Vagina (tissue), 2 donors: ENCODE data around the gene FADS3.

Source experiments
- CTCF ChIP-seq, 3 experiments: fragments of 450-650 bp in 2 of 3; fragments of 200-600 bp in 1 of 3; sonication (generic) in 1 of 3; IDR thresholded peaks; one replicate each; pipeline ENCODE4 v1.5.1; 2017 to 2019; ENCODE audit warnings: antibody characterized with exemption in 3 of 3, mild to moderate bottlenecking in 2 of 3, moderate library complexity in 2 of 3
- POLR2A ChIP-seq, 2 donors: fragments of 450-650 bp; IDR thresholded peaks; one replicate each; pipeline ENCODE4 v1.6.1; 2017; ENCODE audit warnings: antibody characterized with exemption in 2 of 2, mild to moderate bottlenecking in 2 of 2, moderate library complexity in 2 of 2

DNA sequence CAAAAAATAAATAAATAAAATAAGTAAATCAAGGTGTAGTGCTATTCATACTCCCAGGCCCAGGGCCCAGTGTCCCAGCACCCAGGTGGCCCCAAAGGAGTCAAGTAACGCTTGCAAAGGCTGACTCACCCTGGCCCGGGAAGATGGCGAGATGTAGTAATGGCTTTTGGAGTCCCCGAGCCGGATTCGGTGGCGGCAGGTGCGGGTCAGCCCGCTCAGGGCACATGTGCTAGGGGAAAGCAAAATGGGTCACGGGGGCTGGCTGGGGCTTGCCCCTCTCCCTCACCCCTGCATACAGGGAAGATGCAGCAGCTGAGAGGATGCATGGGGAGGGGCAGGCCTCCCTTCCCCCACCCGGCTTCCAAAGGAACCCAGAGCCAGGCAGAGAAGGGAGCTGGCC is 11.0 kb upstream of the FADS3 start:
- TF ChIP-seq CTCF (IDR thresholded peaks at IDR 0.05) (no peak), POLR2A (IDR thresholded peaks at IDR 0.05) (no peak)
